Peyer's patch (tissue), 4 donors: Measurements from ENCODE around the gene SEPTIN6. TPM values are rescaled to one million over a fixed set of nuclear protein-coding genes. Genes with fewer than 3 reads are reported as not detected.
"Not testable (repeated sequence)": the region's sequence is repeated elsewhere in the genome, so short reads cannot be mapped to it uniquely, and the experiment has no call there.

Experiments used
- DNase-seq, 3 donors: peaks; one replicate each; pipeline ENCODE4 v3.0.0-alpha.2; 2017 to 2019
- H3K27ac ChIP-seq, 4 donors: fragments of 200-600 bp; sonication (generic); one replicate each; pipeline ENCODE4 v1.5.1; 2016 to 2019
- H3K27me3 ChIP-seq, 2 donors: fragments of 200-600 bp; sonication (generic); one replicate each; pipeline ENCODE4 v1.5.1; 2019
- H3K36me3 ChIP-seq, 3 donors: fragments of 200-600 bp; sonication (generic); one replicate each; pipeline ENCODE4 v1.5.1; 2016 to 2019
- H3K4me1 ChIP-seq, 4 donors: fragments of 200-600 bp; sonication (generic); one replicate each; pipeline ENCODE4 v1.5.1; 2016 to 2019
- H3K4me3 ChIP-seq, 4 donors: fragments of 200-600 bp; sonication (generic); 1 replicate in 3 of 4; 2 replicates in 1 of 4; pipeline ENCODE4 v1.5.1; 2016 to 2019; ENCODE audit warnings: mild to moderate bottlenecking in 1 of 4
- H3K9me3 ChIP-seq, 4 donors: fragments of 200-600 bp; sonication (generic); one replicate each; pipeline ENCODE4 v1.5.1; 2016 to 2019; ENCODE audit warnings: mild to moderate bottlenecking in 1 of 4
- POLR2A ChIP-seq, 2 donors: fragments of 450-650 bp; IDR thresholded peaks; one replicate each; pipeline ENCODE4 v1.5.1; 2017; ENCODE audit warnings: antibody characterized with exemption in 2 of 2, mild to moderate bottlenecking in 2 of 2, moderate library complexity in 2 of 2
- total RNA-seq, 4 donors: library from RNA; depleted of rRNA; stranded (reverse); fragments of >200 nt; gene quantifications; one replicate each; pipeline ENCODE4 v1.1.0, GENCODE V29; 2016
- TF ChIP-seq, protein P1 (sequence below), 6 experiments: fragments of 450-650 bp in 4 of 6; fragments of 200-600 bp in 2 of 6; sonication (generic) in 1 of 6; IDR thresholded peaks; one replicate each; pipeline ENCODE4 v1.5.1; 2017 to 2019; ENCODE audit warnings: antibody characterized with exemption in 6 of 6, mild to moderate bottlenecking in 3 of 6, moderate library complexity in 1 of 6

Gene SEPTIN6
- total RNA-seq, 4 donors from 2014 or later: 4.9 to 116 (median 15.5) TPM

DNA sequence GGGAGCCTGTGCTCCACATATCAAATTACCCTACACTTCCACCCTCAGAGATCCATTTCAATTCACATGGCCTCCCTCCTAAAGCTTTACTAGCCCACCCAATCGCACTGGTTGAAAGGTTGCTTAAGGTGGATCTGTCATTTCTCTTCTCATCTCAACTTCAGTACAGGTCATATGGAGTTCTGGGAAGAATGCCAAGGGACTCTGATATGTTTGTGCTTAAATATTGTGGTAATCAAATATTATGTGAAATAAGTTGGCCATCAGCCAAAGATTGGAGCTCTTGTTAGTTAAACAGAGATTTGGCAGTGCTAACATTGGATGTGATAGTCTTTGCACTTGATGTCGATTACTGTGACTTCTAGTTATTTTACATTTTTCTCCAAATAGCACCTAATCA, 20.5 kb downstream of the SEPTIN6 start:
- TF ChIP-seq, protein P1, sequence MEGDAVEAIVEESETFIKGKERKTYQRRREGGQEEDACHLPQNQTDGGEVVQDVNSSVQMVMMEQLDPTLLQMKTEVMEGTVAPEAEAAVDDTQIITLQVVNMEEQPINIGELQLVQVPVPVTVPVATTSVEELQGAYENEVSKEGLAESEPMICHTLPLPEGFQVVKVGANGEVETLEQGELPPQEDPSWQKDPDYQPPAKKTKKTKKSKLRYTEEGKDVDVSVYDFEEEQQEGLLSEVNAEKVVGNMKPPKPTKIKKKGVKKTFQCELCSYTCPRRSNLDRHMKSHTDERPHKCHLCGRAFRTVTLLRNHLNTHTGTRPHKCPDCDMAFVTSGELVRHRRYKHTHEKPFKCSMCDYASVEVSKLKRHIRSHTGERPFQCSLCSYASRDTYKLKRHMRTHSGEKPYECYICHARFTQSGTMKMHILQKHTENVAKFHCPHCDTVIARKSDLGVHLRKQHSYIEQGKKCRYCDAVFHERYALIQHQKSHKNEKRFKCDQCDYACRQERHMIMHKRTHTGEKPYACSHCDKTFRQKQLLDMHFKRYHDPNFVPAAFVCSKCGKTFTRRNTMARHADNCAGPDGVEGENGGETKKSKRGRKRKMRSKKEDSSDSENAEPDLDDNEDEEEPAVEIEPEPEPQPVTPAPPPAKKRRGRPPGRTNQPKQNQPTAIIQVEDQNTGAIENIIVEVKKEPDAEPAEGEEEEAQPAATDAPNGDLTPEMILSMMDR (IDR thresholded peaks at IDR 0.05): no peak
- no peak for TF ChIP-seq POLR2A (IDR thresholded peaks at IDR 0.05)
- peaks cover 0 to 5% (median 0%) of the 10 kb centered on the region in 4 donors for H3K4me1 ChIP-seq
- H3K27me3 ChIP-seq: no peaks in the 10 kb centered on the region
- no peaks in the 10 kb centered on the region for H3K36me3 ChIP-seq
- DNase-seq: no peak
- H3K9me3 ChIP-seq: no peaks in the 10 kb centered on the region
- H3K27ac ChIP-seq: no peak overlapping the region
- no peak overlapping the region for H3K4me3 ChIP-seq

DNA sequence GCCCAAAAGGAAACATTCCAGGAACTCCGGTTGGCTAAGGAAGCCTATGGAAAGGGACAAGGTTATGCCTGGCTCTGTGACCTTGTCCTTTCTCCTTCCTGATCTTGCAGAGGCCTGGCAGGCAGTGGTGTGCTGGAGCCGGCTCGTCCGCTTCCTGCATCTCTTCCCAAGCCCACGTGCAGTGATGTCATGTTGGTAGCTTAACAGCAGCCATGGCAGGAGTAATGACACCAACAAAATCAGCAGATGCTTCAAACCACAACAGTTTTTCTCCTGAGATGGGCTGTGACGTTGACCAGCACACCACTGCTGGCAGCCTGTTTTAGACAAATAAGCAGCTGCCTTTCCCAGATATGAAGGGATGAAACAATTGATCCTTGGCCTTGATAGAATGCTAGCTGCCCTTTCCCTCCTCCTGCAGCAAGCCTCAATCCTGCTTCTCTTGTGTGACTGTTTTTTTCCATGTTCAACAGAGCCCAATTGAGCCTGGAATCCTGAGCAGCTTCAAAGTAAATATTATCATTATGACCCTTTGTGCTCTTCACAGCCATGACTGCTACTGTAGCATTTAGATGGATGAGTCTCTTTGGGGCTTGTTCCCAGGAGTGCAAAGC, 23.4 kb downstream of the SEPTIN6 start:
- DNase-seq: no peak
- TF ChIP-seq POLR2A (IDR thresholded peaks at IDR 0.05): no peak
- Histone ChIP-seq H3K27ac (peak overlapping the region in 2 of 4 donors; percentile 25 to 61), H3K27me3 (no peaks in the 10 kb centered on the region), H3K4me3 (no peak overlapping the region), H3K4me1 (peaks cover 0 to 5% (median 0%) of the 10 kb centered on the region in 4 donors), H3K9me3 (no peaks in the 10 kb centered on the region), H3K36me3 (no peaks in the 10 kb centered on the region)

- Histone ChIP-seq H3K4me1 (peaks cover 0 to 5% (median 0%) of the 10 kb centered on the region in 4 donors), H3K4me3 (no peak overlapping the region), H3K27me3 (no peaks in the 10 kb centered on the region), H3K9me3 (no peaks in the 10 kb centered on the region), H3K36me3 (peaks cover 0 to 4% (median 0%) of the 10 kb centered on the region in 3 donors), H3K27ac (peak overlapping the region in 1 of 4 donors; percentile 63)
- no peak for DNase-seq
- no peak for TF ChIP-seq POLR2A (IDR thresholded peaks at IDR 0.05)
- TF ChIP-seq, protein P1 (IDR thresholded peaks at IDR 0.05): no peak
These were observed 25.7 kb downstream of the SEPTIN6 start for GRCh38 chrX:119667111-119667878.

DNA sequence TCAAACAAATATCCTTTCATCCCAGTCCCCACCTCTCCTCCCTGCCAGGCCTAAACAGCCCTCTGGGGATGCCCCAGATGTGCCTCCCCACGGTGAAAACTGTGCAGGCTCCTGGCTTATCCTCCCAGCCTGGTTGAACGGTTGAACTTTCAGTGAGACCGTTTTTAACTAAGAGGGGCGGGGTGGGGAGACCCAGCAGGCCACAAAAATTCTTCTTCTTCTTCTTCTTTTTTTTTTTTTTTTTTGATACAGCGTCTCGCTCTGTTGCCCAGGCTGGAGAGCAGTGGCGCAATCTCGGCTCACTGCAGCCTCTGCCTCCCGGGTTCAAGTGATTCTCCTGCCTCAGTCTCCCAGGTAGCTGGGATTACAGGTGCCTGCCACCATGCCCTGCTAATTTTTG, 28.1 kb downstream of the SEPTIN6 start:
- DNase-seq, H3K27me3 ChIP-seq, H3K36me3 ChIP-seq, H3K4me1 ChIP-seq, H3K9me3 ChIP-seq, H3K4me3 ChIP-seq: not testable (repeated sequence)
- peak overlapping the region in 1 of 4 donors; percentile 63 for H3K27ac ChIP-seq

- DNase-seq: no peak
- Histone ChIP-seq H3K27me3 (no peaks in the 10 kb centered on the region), H3K36me3 (peaks cover 0 to 4% (median 0%) of the 10 kb centered on the region in 3 donors), H3K4me1 (peaks cover 0 to 5% (median 0%) of the 10 kb centered on the region in 4 donors), H3K9me3 (no peaks in the 10 kb centered on the region), H3K27ac (no peak overlapping the region), H3K4me3 (no peak overlapping the region)
- TF ChIP-seq POLR2A (IDR thresholded peaks at IDR 0.05): no peak
- TF ChIP-seq, protein P1 (IDR thresholded peaks at IDR 0.05): no peak
These were observed 31.5 kb downstream of the SEPTIN6 start for GRCh38 chrX:119661486-119661885.

DNA sequence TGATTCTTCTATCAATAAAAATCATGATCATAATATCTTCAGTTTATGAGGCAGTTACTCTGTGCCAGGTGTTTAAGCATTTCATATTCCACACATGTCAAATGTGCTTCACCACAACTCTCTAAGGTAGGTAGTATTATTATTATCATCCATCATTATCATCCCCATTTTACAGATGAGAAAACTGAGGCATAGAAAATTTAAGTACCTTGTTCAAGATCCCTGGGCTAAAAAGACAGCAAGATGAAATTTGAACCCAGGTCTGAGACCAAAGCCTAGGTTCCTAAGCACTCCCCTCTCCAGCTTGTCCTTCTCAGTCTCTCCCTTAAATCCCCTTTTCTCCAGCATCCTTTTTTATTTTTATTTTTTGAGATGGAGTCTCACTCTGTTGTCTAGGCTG, 33.4 kb downstream of the SEPTIN6 start:
- H3K9me3 ChIP-seq: no peaks in the 10 kb centered on the region
- no peaks in the 10 kb centered on the region for H3K27me3 ChIP-seq
- TF ChIP-seq, protein P1 (IDR thresholded peaks at IDR 0.05): no peak
- no peak for TF ChIP-seq POLR2A (IDR thresholded peaks at IDR 0.05)
- H3K4me3 ChIP-seq: no peak overlapping the region
- H3K4me1 ChIP-seq: no peaks in the 10 kb centered on the region
- no peak for DNase-seq
- H3K27ac ChIP-seq: no peak overlapping the region
- peaks cover 0 to 4% (median 0%) of the 10 kb centered on the region in 3 donors for H3K36me3 ChIP-seq
